Epithelial cell of prostate (primary cell): Measurements from ENCODE around the gene NMUR1.
"Not testable (repeated sequence)": the region's sequence is repeated elsewhere in the genome, so short reads cannot be mapped to it uniquely, and the experiment has no call there.

Experiments
- DNase-seq: peaks from one replicate; pipeline ENCODE4 v3.0.0-alpha.2; 2011; ENCODE audit warnings: low read depth, low spot score
- H3K27ac ChIP-seq: fragments of 450-650 bp; 2 replicates; pipeline ENCODE4 v1.5.1; 2017; ENCODE audit warnings: mild to moderate bottlenecking

NMUR1 gene

GRCh38 chr2:231530099-231531011, at the start of gene NMUR1:
NMUR1 (minus strand) TSS chr2:231530445; CDS start chr2:231530361, 84 bp downstream.
- DNase-seq: no peak
- no peak within 1 kb of the TSS for H3K27ac ChIP-seq

GRCh38 chr2:231579560-231579959, 49.3 kb upstream of the NMUR1 start:
- H3K27ac ChIP-seq: no peak overlapping the region
- no peak for DNase-seq

- not testable (repeated sequence) for DNase-seq, H3K27ac ChIP-seq
These were observed 48.4 kb upstream of the NMUR1 start for GRCh38 chr2:231578655-231579054.

GRCh38 chr2:231576465-231576864, 46.2 kb upstream of the NMUR1 start:
- no peak for DNase-seq
- no peak overlapping the region for H3K27ac ChIP-seq

- no peak overlapping the region for H3K27ac ChIP-seq
- no peak for DNase-seq
These were observed 45.5 kb upstream of the NMUR1 start for GRCh38 chr2:231575612-231576256.

- no peak for DNase-seq
- H3K27ac ChIP-seq: no peak overlapping the region
These were observed 43.6 kb upstream of the NMUR1 start for GRCh38 chr2:231573698-231574421.

GRCh38 chr2:231573096-231573495, 42.9 kb upstream of the NMUR1 start:
- no peak for DNase-seq
- no peak overlapping the region for H3K27ac ChIP-seq

GRCh38 chr2:231571661-231572191, 41.5 kb upstream of the NMUR1 start:
- no peak overlapping the region for H3K27ac ChIP-seq
- no peak for DNase-seq

GRCh38 chr2:231570915-231571314, 40.7 kb upstream of the NMUR1 start:
- H3K27ac ChIP-seq, DNase-seq: not testable (repeated sequence)

- no peak overlapping the region for H3K27ac ChIP-seq
- DNase-seq: no peak
These were observed 38.7 kb upstream of the NMUR1 start for GRCh38 chr2:231568785-231569435.

GRCh38 chr2:231568098-231568784, 38.0 kb upstream of the NMUR1 start:
- no peak for DNase-seq
- no peak overlapping the region for H3K27ac ChIP-seq

GRCh38 chr2:231567159-231567558, 36.9 kb upstream of the NMUR1 start:
- DNase-seq: no peak
- H3K27ac ChIP-seq: no peak overlapping the region

- no peak for DNase-seq
- H3K27ac ChIP-seq: no peak overlapping the region
These were observed 35.8 kb upstream of the NMUR1 start for GRCh38 chr2:231565887-231566594.

GRCh38 chr2:231563378-231563961, 33.2 kb upstream of the NMUR1 start:
- no peak overlapping the region for H3K27ac ChIP-seq
- DNase-seq: peak; percentile 5

- no peak overlapping the region for H3K27ac ChIP-seq
- peak; percentile 10 for DNase-seq
These were observed 27.4 kb upstream of the NMUR1 start for GRCh38 chr2:231557571-231558217.

- DNase-seq: no peak
- H3K27ac ChIP-seq: no peak overlapping the region
These were observed 26.7 kb upstream of the NMUR1 start for GRCh38 chr2:231556981-231557380.

- not testable (repeated sequence) for H3K27ac ChIP-seq, DNase-seq
These were observed 26.3 kb upstream of the NMUR1 start for GRCh38 chr2:231556496-231556895.
